Muscle layer of colon (tissue), 2 donors: ENCODE measurements around the gene TRA2A.

Experiments used
- H3K27ac ChIP-seq: one replicate; pipeline ENCODE4 v1.7.0; 2013; ENCODE audit warnings: low read depth, mild to moderate bottlenecking, low read length, moderate library complexity
- H3K27me3 ChIP-seq, 2 donors: one replicate each; pipeline ENCODE4 v1.7.0; 2013; ENCODE audit warnings: low read length in 2 of 2, mild to moderate bottlenecking in 2 of 2; ENCODE audit not compliant: insufficient read depth in 2 of 2, control insufficient read depth in 1 of 2
- H3K36me3 ChIP-seq: one replicate; pipeline ENCODE4 v1.7.0; 2013; ENCODE audit warnings: mild to moderate bottlenecking, low read length; ENCODE audit not compliant: insufficient read depth
- H3K4me1 ChIP-seq: one replicate; pipeline ENCODE4 v1.7.0; 2013; ENCODE audit warnings: mild to moderate bottlenecking, low read length; ENCODE audit not compliant: insufficient read depth
- H3K4me3 ChIP-seq, 2 donors: one replicate each; pipeline ENCODE4 v1.7.0; 2013; ENCODE audit warnings: low read length in 2 of 2, low read depth in 1 of 2, mild to moderate bottlenecking in 1 of 2, moderate library complexity in 1 of 2
- H3K9ac ChIP-seq: one replicate; pipeline ENCODE4 v1.7.0; 2013; ENCODE audit warnings: low read length
- H3K9me3 ChIP-seq: one replicate; pipeline ENCODE4 v1.7.0; 2013; ENCODE audit warnings: mild to moderate bottlenecking, low read length
- donor health status: abdominal sarcoma.
- donor health status: Adenocarcinoma of cecum.

Gene TRA2A

GRCh38 chr7:23474829-23475575, 56.8 kb downstream of the TRA2A start:
- Histone ChIP-seq H3K27me3 (peaks cover 82 to 84% of the 10 kb centered on the region in 2 donors), H3K4me3 (no peak overlapping the region), H3K4me1 (peaks cover 15% of the 10 kb centered on the region), H3K9me3 (peaks cover 24% of the 10 kb centered on the region), H3K27ac (no peak overlapping the region), H3K9ac (no peak overlapping the region), H3K36me3 (no peaks in the 10 kb centered on the region)

- H3K4me1 ChIP-seq = peaks cover 19% of the 10 kb centered on the region
- no peak overlapping the region for H3K4me3 ChIP-seq
- peaks cover 25% of the 10 kb centered on the region for H3K9me3 ChIP-seq
- H3K27me3 ChIP-seq = peaks cover 89 to 92% of the 10 kb centered on the region in 2 donors
- H3K36me3 ChIP-seq = no peaks in the 10 kb centered on the region
- H3K27ac ChIP-seq = no peak overlapping the region
- H3K9ac ChIP-seq = no peak overlapping the region
These were observed 57.5 kb downstream of the TRA2A start for GRCh38 chr7:23474094-23474828.

- Histone ChIP-seq H3K27ac (no peak overlapping the region), H3K9ac (no peak overlapping the region), H3K36me3 (no peaks in the 10 kb centered on the region), H3K4me3 (no peak overlapping the region), H3K9me3 (peaks cover 25% of the 10 kb centered on the region), H3K4me1 (peaks cover 19% of the 10 kb centered on the region), H3K27me3 (peaks cover 91 to 97% of the 10 kb centered on the region in 2 donors)
These were observed 58.0 kb downstream of the TRA2A start for GRCh38 chr7:23473844-23474093.

DNA sequence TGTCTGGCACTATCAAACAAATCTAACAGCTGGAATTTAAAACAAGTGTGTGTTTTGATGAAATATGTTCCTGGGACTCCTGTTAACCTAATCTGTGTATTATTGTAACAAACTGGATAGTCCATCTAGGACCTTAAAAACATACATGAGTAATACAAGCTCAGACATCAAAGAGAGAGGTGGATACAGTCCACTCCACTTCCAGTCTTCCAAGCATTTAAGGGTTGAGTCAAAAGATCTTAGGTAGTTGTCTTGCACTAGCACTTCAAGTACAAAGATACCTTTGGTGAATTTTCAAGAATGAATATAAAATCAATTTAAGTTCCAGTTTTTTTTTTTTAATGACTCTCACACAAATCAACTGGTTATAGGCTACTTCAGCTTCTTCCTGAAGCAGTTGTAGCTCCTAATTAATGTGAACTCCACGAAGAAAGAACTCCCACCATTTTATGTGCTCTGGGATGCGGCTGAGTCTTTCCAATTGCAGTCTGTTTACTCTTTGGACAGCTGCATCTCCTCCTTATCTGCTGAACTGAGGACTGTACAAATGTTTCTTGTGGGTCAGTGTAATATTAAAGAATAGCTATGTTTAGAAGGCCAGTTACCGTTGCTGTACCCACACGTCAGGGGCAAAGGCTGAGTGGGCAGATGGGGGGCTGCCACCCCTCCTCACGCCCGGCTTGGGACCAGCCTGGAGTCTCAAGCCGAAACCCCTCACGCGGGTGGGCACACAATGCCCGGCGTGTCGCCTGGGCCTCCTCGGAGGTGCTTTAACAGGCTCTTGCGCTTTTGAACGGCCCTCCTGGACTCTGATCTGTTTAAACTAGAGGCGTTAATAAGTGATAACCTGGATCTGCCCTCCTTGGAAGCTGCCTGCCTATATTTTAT, 58.6 kb downstream of the TRA2A start:
- Histone ChIP-seq H3K36me3 (no peaks in the 10 kb centered on the region), H3K4me3 (no peak overlapping the region), H3K27me3 (peaks cover 91 to 97% of the 10 kb centered on the region in 2 donors), H3K27ac (no peak overlapping the region), H3K4me1 (peaks cover 23% of the 10 kb centered on the region), H3K9ac (no peak overlapping the region), H3K9me3 (peaks cover 25% of the 10 kb centered on the region)

GRCh38 chr7:23472556-23472955, 59.2 kb downstream of the TRA2A start:
- Histone ChIP-seq H3K9me3 (peaks cover 25% of the 10 kb centered on the region), H3K27ac (no peak overlapping the region), H3K4me3 (no peak overlapping the region), H3K36me3 (no peaks in the 10 kb centered on the region), H3K9ac (no peak overlapping the region), H3K4me1 (peaks cover 29% of the 10 kb centered on the region), H3K27me3 (peaks cover 92 to 100% of the 10 kb centered on the region in 2 donors)

DNA sequence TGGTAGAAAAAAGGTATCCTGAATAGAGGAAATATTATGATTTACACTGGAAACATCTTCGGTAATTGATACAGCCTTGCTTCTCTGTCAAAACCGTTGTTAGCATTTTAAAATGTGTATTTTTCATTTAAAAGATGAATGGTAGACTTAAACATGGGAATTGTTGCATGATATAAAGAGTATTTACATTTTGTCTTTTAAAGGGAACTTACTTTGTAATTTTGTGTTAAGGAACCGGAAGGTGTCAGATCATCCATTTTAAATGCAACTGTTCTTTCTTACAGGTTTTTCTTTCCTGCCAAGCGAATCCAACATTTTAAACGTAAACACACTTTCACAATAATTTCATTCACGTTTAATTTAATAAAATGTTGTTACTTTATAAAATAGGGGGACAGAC, 59.7 kb downstream of the TRA2A start:
- H3K36me3 ChIP-seq = no peaks in the 10 kb centered on the region
- peaks cover 25% of the 10 kb centered on the region for H3K9me3 ChIP-seq
- H3K27ac ChIP-seq = no peak overlapping the region
- peaks cover 93 to 100% of the 10 kb centered on the region in 2 donors for H3K27me3 ChIP-seq
- no peak overlapping the region for H3K9ac ChIP-seq
- no peak overlapping the region for H3K4me3 ChIP-seq
- H3K4me1 ChIP-seq = peaks cover 30% of the 10 kb centered on the region

DNA sequence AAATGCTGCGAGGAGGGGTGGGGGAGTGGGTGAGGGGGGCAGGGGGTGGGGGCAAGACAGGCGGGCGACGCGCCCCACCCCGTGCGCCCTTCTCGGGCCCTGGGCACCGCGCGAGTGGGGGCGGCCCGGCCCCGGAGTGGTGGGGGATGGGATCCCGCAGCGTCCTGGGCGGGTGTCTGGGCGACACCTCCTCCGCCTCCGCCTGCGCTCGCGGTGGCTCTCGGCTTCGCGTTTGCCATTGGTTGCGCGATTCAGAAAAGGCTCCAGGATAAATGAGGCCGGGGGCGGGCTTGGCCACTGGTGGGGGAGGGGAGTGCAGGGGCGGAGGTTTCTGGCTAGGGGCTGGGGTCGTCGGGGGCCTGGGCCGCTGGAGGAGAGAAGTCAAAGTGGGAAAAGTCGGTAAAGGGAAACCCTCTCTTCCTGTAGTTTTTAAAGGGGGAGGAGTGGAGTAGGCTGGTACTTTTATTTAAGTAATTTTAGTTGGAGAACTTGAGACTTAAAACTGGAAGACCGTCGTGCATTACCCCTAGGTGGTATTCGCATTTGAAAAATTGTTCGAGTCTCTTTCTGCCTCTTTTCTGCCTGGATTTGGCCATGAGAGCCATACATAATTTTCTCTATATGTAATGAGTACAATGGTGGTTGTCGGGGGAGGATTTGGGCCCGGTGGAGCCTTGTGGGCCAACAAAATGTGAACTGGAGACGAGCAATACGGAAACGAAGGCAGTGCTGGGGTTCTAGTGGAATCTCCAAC, 60.5 kb downstream of the TRA2A start:
- Histone ChIP-seq H3K27ac (no peak overlapping the region), H3K27me3 (peaks cover 93% of the 10 kb centered on the region in 2 donors), H3K9me3 (peaks cover 25% of the 10 kb centered on the region), H3K36me3 (no peaks in the 10 kb centered on the region), H3K4me1 (peaks cover 30% of the 10 kb centered on the region), H3K4me3 (no peak overlapping the region), H3K9ac (no peak overlapping the region)

DNA sequence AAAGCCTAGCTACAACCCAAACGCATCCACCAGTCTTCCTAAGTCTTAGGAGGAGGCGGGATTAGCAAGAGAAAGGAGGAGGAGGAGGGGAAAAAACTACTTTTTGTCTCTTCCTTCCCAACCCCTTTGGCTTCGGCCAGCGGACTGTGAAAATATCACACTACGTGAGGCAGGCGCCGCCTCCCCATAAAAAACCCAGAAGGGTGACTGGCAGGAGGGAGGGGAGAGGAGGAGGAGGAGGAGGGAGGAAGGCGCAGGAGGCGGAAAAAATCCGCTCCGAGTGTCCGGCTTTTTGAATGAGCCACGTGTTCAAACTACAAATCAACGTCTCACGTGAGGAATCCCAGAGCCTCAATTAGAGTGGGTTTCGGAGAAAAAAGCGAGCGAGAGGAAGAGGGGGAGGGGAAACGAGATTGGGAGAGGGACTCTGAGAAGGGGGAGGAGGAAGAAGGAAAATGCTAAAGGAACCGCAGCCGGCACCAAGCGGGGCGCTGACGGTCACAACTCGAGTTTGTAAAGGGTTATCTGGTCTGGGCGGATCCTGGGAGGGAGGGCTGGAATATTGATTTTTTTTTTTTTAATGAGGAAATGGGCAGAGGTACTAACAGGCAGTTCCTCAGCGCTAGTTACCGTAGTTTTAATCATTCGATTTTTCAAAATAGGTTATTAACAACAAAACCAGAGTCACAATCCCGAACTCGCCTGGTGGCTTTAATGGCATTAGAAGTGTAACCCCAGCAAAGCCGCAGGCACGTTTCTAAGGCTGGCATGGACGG, 61.3 kb downstream of the TRA2A start, which contains the start of gene IGF2BP3:
Gene IGF2BP3 (minus strand): TSS at position 162 of the 776 bp plus-strand sequence. CDS start 381 bp downstream, outside the sequence.
- Histone ChIP-seq H3K9me3 (peaks cover 25% of the 10 kb centered on the region), H3K36me3 (no peaks in the 10 kb centered on the region), H3K27me3 (peaks cover 89 to 93% of the 10 kb centered on the region in 2 donors), H3K4me3 (peak within 1 kb of the TSS; percentile 16 to 38), H3K9ac (no peak within 1 kb of the TSS), H3K27ac (no peak within 1 kb of the TSS), H3K4me1 (peaks cover 30% of the 10 kb centered on the region)

DNA sequence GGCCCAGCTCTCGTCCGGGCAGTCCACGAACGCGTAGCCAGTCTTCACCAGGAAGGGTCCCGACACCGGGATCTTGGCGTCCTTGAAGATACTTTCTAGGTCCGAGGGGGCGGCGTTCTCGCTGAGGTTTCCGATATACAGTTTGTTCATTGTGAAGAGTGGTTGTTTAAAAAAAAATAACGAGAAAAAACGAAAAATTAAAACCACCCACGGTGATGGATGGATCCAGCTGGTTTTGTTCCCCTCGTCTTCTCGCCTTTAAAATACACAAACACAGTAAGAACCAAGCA, 61.9 kb downstream of the TRA2A start:
- H3K9me3 ChIP-seq = peaks cover 25% of the 10 kb centered on the region
- no peak overlapping the region for H3K9ac ChIP-seq
- H3K27me3 ChIP-seq = peaks cover 85 to 93% of the 10 kb centered on the region in 2 donors
- H3K27ac ChIP-seq = no peak overlapping the region
- H3K4me3 ChIP-seq = peak overlapping the region; percentile 16 to 38
- no peaks in the 10 kb centered on the region for H3K36me3 ChIP-seq
- peaks cover 30% of the 10 kb centered on the region for H3K4me1 ChIP-seq

GRCh38 chr7:23469150-23469960, 62.4 kb downstream of the TRA2A start:
- H3K27me3 ChIP-seq = peaks cover 80 to 88% of the 10 kb centered on the region in 2 donors
- peaks cover 25% of the 10 kb centered on the region for H3K4me1 ChIP-seq
- H3K9ac ChIP-seq = no peak overlapping the region
- peak overlapping the region; percentile 16 to 18 for H3K4me3 ChIP-seq
- H3K27ac ChIP-seq = no peak overlapping the region
- peaks cover 21% of the 10 kb centered on the region for H3K9me3 ChIP-seq
- no peaks in the 10 kb centered on the region for H3K36me3 ChIP-seq
